Heart right ventricle (tissue), 16 donors: ENCODE measurements around the gene PKP1. TPM values are rescaled to one million over a fixed set of nuclear protein-coding genes. Genes with fewer than 3 reads are reported as not detected.

Source experiments
- ATAC-seq, 8 donors: fragments of 200-7000 bp; cut with Tn5 transposase; one replicate each; pipeline ENCODE4 v1.9.1; 2020; ENCODE audit warnings: mild to moderate bottlenecking in 8 of 8, moderate library complexity in 8 of 8, moderate number of reproducible peaks in 1 of 8
- DNase-seq, 2 donors: peaks; one replicate each; pipeline ENCODE4 v3.0.0-alpha.2; 2020
- H3K27ac ChIP-seq, 10 donors: fragments of 200-600 bp; sonication (generic) in 2 of 10; one replicate each; pipeline versions ENCODE4 v1.5.0 to v1.8.0; 2020 to 2022; ENCODE audit warnings: mild to moderate bottlenecking in 3 of 10
- H3K27me3 ChIP-seq, 7 donors: fragments of 200-600 bp; one replicate each; pipeline ENCODE4 v1.8.0; 2021 to 2022; ENCODE audit warnings: mild to moderate bottlenecking in 2 of 7
- H3K36me3 ChIP-seq, 9 donors: fragments of 200-600 bp; sonication (generic) in 1 of 9; one replicate each; pipeline versions ENCODE4 v1.5.0 to v1.8.0; 2020 to 2022; ENCODE audit warnings: mild to moderate bottlenecking in 2 of 9
- H3K4me1 ChIP-seq, 9 donors: fragments of 200-600 bp; sonication (generic) in 1 of 9; one replicate each; pipeline versions ENCODE4 v1.5.0 to v1.8.0; 2020 to 2022; ENCODE audit warnings: mild to moderate bottlenecking in 4 of 9
- H3K4me3 ChIP-seq, 10 donors: fragments of 200-600 bp; sonication (generic) in 2 of 10; one replicate each; pipeline versions ENCODE4 v1.5.0 to v1.8.0; 2020 to 2022; ENCODE audit warnings: mild to moderate bottlenecking in 7 of 10, moderate library complexity in 2 of 10
- H3K9me3 ChIP-seq, 11 donors: fragments of 200-600 bp in 10 of 11; sonication (generic) in 2 of 11; one replicate each; pipeline versions ENCODE4 v1.5.0 to v1.8.0; 2013 to 2022; ENCODE audit warnings: mild to moderate bottlenecking in 2 of 11, control low read depth in 1 of 11, moderate library complexity in 1 of 11
- CTCF ChIP-seq, 9 donors: fragments of 200-600 bp; sonication (generic) in 2 of 9; IDR thresholded peaks; one replicate each; pipeline versions ENCODE4 v1.5.0 to v1.8.0; 2021 to 2022; ENCODE audit warnings: antibody characterized with exemption in 9 of 9, mild to moderate bottlenecking in 5 of 9, moderate library complexity in 1 of 9
- WGBS, 2 donors: extraction: QIAGEN DNeasy Blood & Tissue Kit; methylation state at CpG; one replicate each; pipeline ENCODE4 v1.1.7; 2013; ENCODE audit warnings: inconsistent platforms in 1 of 2; 5-methylcytosine and 5-hydroxymethylcytosine counted together
- intact Hi-C, 10 donors: fragments of 100-400 bp; cut with DNase I; formaldehyde crosslinking; loops; one replicate each; pipeline versions ENCODE4 v1.11.1 to v1.14.2; 2022
- polyA plus RNA-seq, 2 donors: library from polyadenylated mRNA; stranded (reverse); fragments of 200-250 nt; gene quantifications; one replicate each; pipeline ENCODE4 v1.2.3, GENCODE V29; 2013
- total RNA-seq, 10 donors: library from RNA; stranded (reverse); fragmentation: NEBNext Ultra II Directional in 3 of 10; extraction: Animal tissue kit (Norgen Biotek cat#: 25700) in 3 of 10; gene quantifications; one replicate each; pipeline versions ENCODE4 v1.2.1 to v1.2.4, GENCODE V29; 2021 to 2023
- donor health status: Arrhythmogenic right ventricular cardiomyopathy.
- donor health status: ischemic (EF 13 %, LVEDD 7.1; RV severe dilation, severe dysfunction).
- donor health status: healthy with polysubstance abuse.
- donor health status: DM: no; HTN: yes; CAD: no.
- donor health status: DM: no; HTN: no; CAD: no.
- donor health status: ischemic (EF 25% LVEDD 6.9; RV normal size, moderate dysfunction).
- donor health status: ischemic (EF 25% LVEDD 5.7; RV mildly dilated, moderate dysfunction).
- donor health status: healthy.
- donor health status: DM: yes; HTN: yes; CAD: no.
- donor health status: Ischemic cardiomyopathy.
- donor health status: ischemic (EF 35%, LVEDD 5.7; RV mildly dilated, moderate dysfunction).
- donor health status: nonischemic (EF 11% LVEDD 7.7; RV severe dilation, severe dysfunction).
- donor health status: DM: yes; HTN: yes; CAD: no.
- donor health status: PGD.
- donor health status: ischemic (EF 29% LVEDD 5.4; RV normal size, mild dysfunction).
- donor health status: nonischemic (EF 23%, LVEDD 6.1; RV moderate dilation, normal function).

The PKP1 gene
- total and polyA plus RNA-seq, 12 donors: 0.05 to 1.2 (median 0.33) TPM

- TF ChIP-seq CTCF (IDR thresholded peaks at IDR 0.05): no peak
- Histone ChIP-seq H3K9me3 (no peaks in the 10 kb centered on the region), H3K4me3 (no peak overlapping the region), H3K36me3 (no peaks in the 10 kb centered on the region), H3K27me3 (peaks cover 0 to 22% (median 7%) of the 10 kb centered on the region in 7 donors), H3K27ac (no peak overlapping the region), H3K4me1 (peaks cover 0 to 12% (median 3%) of the 10 kb centered on the region in 9 donors)
- 91 to 94% methylated on average over 2 of the region's 2 CpGs for WGBS, 2 donors
- ATAC-seq: no peak
- intact Hi-C loops: no loop called here
- DNase-seq: no peak
These were observed 11.6 kb downstream of the PKP1 start for GRCh38 chr1:201294876-201295275.

GRCh38 chr1:201295346-201295745 is 12.0 kb downstream of the PKP1 start:
- peaks cover 0 to 16% (median 7%) of the 10 kb centered on the region in 9 donors for H3K4me1 ChIP-seq
- DNase-seq: no peak
- intact Hi-C loops: no loop called here

GRCh38 chr1:201295861-201296260 is 12.6 kb downstream of the PKP1 start:
- H3K27ac ChIP-seq: no peak overlapping the region
- no peak for TF ChIP-seq CTCF (IDR thresholded peaks at IDR 0.05)
- no peak overlapping the region for H3K4me3 ChIP-seq
- 58 to 69% methylated on average over 3 of the region's 3 CpGs for WGBS, 2 donors
- no peak for ATAC-seq
- intact Hi-C loops: no loop called here
- H3K36me3 ChIP-seq: no peaks in the 10 kb centered on the region
- peaks cover 0 to 16% (median 7%) of the 10 kb centered on the region in 9 donors for H3K4me1 ChIP-seq
- H3K27me3 ChIP-seq: peaks cover 0 to 18% (median 7%) of the 10 kb centered on the region in 7 donors
- no peak for DNase-seq
- H3K9me3 ChIP-seq: no peaks in the 10 kb centered on the region

More at GRCh38 chr1:201295346-201295745, 12.0 kb downstream of the PKP1 start:
- 71 to 74% methylated on average over 4 of the region's 4 CpGs for WGBS, 2 donors
- Histone ChIP-seq H3K27me3 (peaks cover 0 to 18% (median 7%) of the 10 kb centered on the region in 7 donors), H3K36me3 (no peaks in the 10 kb centered on the region), H3K27ac (no peak overlapping the region), H3K9me3 (no peaks in the 10 kb centered on the region), H3K4me3 (no peak overlapping the region)
- ATAC-seq: no peak
- TF ChIP-seq CTCF (IDR thresholded peaks at IDR 0.05): no peak

GRCh38 chr1:201296352-201296751 is 13.0 kb downstream of the PKP1 start:
- Histone ChIP-seq H3K27ac (no peak overlapping the region), H3K36me3 (no peaks in the 10 kb centered on the region), H3K4me3 (no peak overlapping the region), H3K4me1 (peaks cover 0 to 16% (median 7%) of the 10 kb centered on the region in 9 donors), H3K27me3 (peaks cover 0 to 18% (median 7%) of the 10 kb centered on the region in 7 donors), H3K9me3 (no peaks in the 10 kb centered on the region)
- ATAC-seq: no peak
- TF ChIP-seq CTCF (IDR thresholded peaks at IDR 0.05): no peak
- DNase-seq: no peak
- whole genome bisulfite sequencing, 2 donors: 94% methylated on average over 4 of the region's 4 CpGs
- intact Hi-C loops: no loop called here
